GM08714 (cell line): ENCODE results near the gene CTR9.

Experiments
- H3K4me3 ChIP-seq: fragments of 200-500 bp; sonication (Bioruptor generic); 2 replicates; pipeline ENCODE4 v1.5.1; 2014; ENCODE audit warnings: mild to moderate bottlenecking, low read length, inconsistent platforms
- ZNF274 ChIP-seq: IDR thresholded peaks from 2 replicates; pipeline ENCODE4 v1.6.1; 2012; ENCODE audit warnings: mild to moderate bottlenecking, low read depth, low read length

The CTR9 gene

GRCh38 chr11:10784232-10785145 lies 33.4 kb downstream of the CTR9 start:
- H3K4me3 ChIP-seq = no peak overlapping the region

GRCh38 chr11:10785146-10785474 lies 34.1 kb downstream of the CTR9 start:
- no peak for TF ChIP-seq ZNF274
- no peak overlapping the region for H3K4me3 ChIP-seq

More at GRCh38 chr11:10784232-10785145, 33.4 kb downstream of the CTR9 start:
- no peak for TF ChIP-seq ZNF274

- H3K4me3 ChIP-seq = no peak overlapping the region
- no peak for TF ChIP-seq ZNF274
These were observed 35.4 kb downstream of the CTR9 start for GRCh38 chr11:10786451-10786850.

- no peak overlapping the region for H3K4me3 ChIP-seq
- no peak for TF ChIP-seq ZNF274
These were observed 41.5 kb downstream of the CTR9 start for GRCh38 chr11:10792385-10793068.

- no peak for TF ChIP-seq ZNF274
- H3K4me3 ChIP-seq = no peak overlapping the region
These were observed 42.6 kb downstream of the CTR9 start for GRCh38 chr11:10793470-10794255.

GRCh38 chr11:10796191-10796590 lies 45.1 kb downstream of the CTR9 start:
- no peak overlapping the region for H3K4me3 ChIP-seq
- TF ChIP-seq ZNF274 = no peak

GRCh38 chr11:10797001-10797400 lies 46.0 kb downstream of the CTR9 start:
- TF ChIP-seq ZNF274 = no peak

GRCh38 chr11:10797531-10797930 lies 46.5 kb downstream of the CTR9 start:
- H3K4me3 ChIP-seq = no peak overlapping the region
- TF ChIP-seq ZNF274 = no peak

More at GRCh38 chr11:10797001-10797400, 46.0 kb downstream of the CTR9 start:
- H3K4me3 ChIP-seq = no peak overlapping the region

GRCh38 chr11:10798330-10798928 lies 47.4 kb downstream of the CTR9 start:
- no peak overlapping the region for H3K4me3 ChIP-seq
- no peak for TF ChIP-seq ZNF274

- H3K4me3 ChIP-seq = no peak overlapping the region
- TF ChIP-seq ZNF274 = no peak
These were observed 49.2 kb downstream of the CTR9 start for GRCh38 chr11:10800292-10800691.

GRCh38 chr11:10803676-10804075 lies 52.6 kb downstream of the CTR9 start:
- no peak for TF ChIP-seq ZNF274

GRCh38 chr11:10805741-10806140 lies 54.7 kb downstream of the CTR9 start:
- no peak for TF ChIP-seq ZNF274
- H3K4me3 ChIP-seq = 0 out of 2 replicates have a peak overlapping the region, but pooled peaks have one; percentile 29

More at GRCh38 chr11:10803676-10804075, 52.6 kb downstream of the CTR9 start:
- no peak overlapping the region for H3K4me3 ChIP-seq

- no peak for TF ChIP-seq ZNF274
- H3K4me3 ChIP-seq = peak overlapping the region; percentile 29; the same call in 1 of the 2 replicates
These were observed 55.2 kb downstream of the CTR9 start for GRCh38 chr11:10806206-10806605.

- H3K4me3 ChIP-seq = peak overlapping the region; percentile 99
- TF ChIP-seq ZNF274 = no peak
These were observed 56.6 kb downstream of the CTR9 start for GRCh38 chr11:10807493-10808234.
